ENCODE data around the gene GRPR.
"Not testable (repeated sequence)": the region's sequence is repeated elsewhere in the genome, so short reads cannot be mapped to it uniquely, and the experiment has no call there.

The GRPR gene

GRCh38 chrX:16142246-16142558 is 18.8 kb downstream of the GRPR start:
- Histone ChIP-seq H3K27me3 (ENCODE audit: insufficient read depth, low read length) (peaks cover 2% of the 10 kb centered on the region), H3K9me3 (ENCODE audit: low read length) (no peaks in the 10 kb centered on the region), H3K36me3 (ENCODE audit: insufficient read depth, low read length) (no peaks in the 10 kb centered on the region), H3K4me1 (ENCODE audit: insufficient read depth, low read length) (no peaks in the 10 kb centered on the region), H3K4me3 (ENCODE audit: low read length) (no peak overlapping the region), H2AFZ (ENCODE audit: low read depth, low read length) (no peak overlapping the region)

DNA sequence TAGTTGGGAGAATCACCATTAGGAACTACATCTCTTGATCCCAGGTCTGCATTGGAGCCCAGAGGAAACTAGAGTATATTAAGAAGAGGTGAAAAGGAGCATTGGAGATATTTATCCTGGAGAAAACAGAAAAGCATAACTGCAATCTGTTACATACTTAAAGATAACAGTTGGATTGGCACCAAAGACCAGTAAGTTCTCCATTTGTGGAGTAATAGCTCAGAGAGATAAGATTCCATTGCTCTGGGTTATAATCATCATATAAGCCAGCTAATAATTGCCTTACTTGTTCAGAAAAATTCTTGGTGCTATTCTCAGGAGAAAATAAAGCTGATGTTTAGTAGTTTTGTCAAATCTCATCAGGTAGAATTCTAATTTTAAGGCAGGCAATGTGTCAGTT is 20.6 kb downstream of the GRPR start:
- no peaks in the 10 kb centered on the region for H3K27me3 ChIP-seq (ENCODE audit: insufficient read depth, low read length)
- no peaks in the 10 kb centered on the region for H3K9me3 ChIP-seq (ENCODE audit: low read length)
- H2AFZ ChIP-seq (ENCODE audit: low read depth, low read length): no peak overlapping the region
- no peaks in the 10 kb centered on the region for H3K36me3 ChIP-seq (ENCODE audit: insufficient read depth, low read length)
- H3K4me3 ChIP-seq (ENCODE audit: low read length): no peak overlapping the region
- H3K4me1 ChIP-seq (ENCODE audit: insufficient read depth, low read length): no peaks in the 10 kb centered on the region

DNA sequence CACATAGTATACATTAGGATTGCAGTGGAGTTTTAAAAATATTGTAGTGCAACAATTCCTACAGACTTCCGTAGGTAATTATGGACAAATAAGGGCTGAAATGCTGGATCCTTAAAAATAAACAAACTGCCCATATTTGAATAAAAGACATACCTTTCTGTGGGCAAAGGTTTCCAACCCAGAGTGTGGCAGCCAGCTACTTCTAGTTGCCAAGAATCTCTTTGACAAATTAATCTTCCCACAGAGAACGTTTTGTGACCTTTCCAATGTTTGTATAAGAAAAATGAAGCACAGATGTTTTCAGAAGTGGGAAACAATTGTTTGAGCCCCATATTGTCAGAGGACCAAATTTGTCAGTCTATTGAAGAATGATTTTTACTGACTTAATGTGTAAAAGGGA is 21.1 kb downstream of the GRPR start:
- no peak overlapping the region for H3K4me3 ChIP-seq (ENCODE audit: low read length)
- H3K36me3 ChIP-seq (ENCODE audit: insufficient read depth, low read length): no peaks in the 10 kb centered on the region
- no peaks in the 10 kb centered on the region for H3K9me3 ChIP-seq (ENCODE audit: low read length)
- no peaks in the 10 kb centered on the region for H3K4me1 ChIP-seq (ENCODE audit: insufficient read depth, low read length)
- H2AFZ ChIP-seq (ENCODE audit: low read depth, low read length): no peak overlapping the region
- no peaks in the 10 kb centered on the region for H3K27me3 ChIP-seq (ENCODE audit: insufficient read depth, low read length)

DNA sequence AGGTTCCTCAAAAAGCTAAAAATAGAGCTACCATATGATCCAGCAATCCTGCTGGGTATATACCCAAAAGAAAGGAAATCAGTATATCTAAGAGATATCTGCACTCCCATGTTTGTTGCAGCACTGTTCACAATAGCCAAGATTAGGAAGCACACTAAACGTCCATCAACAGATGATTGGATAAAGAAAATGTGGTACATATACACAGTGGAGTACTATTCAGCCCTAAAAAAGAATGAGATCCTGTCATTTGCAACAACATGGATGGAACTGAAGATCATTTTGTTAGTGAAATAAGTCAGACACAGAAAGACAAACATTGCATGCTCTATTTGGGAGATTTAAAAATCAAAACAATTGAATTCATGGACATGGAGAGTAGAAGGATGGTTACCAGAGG is 21.7 kb downstream of the GRPR start:
- H3K4me1 ChIP-seq (ENCODE audit: insufficient read depth, low read length); H3K4me3 ChIP-seq (ENCODE audit: low read length); H3K9me3 ChIP-seq (ENCODE audit: low read length); H2AFZ ChIP-seq (ENCODE audit: low read depth, low read length); H3K27me3 ChIP-seq (ENCODE audit: insufficient read depth, low read length); H3K36me3 ChIP-seq (ENCODE audit: insufficient read depth, low read length): not testable (repeated sequence)

- Histone ChIP-seq H3K4me1 (ENCODE audit: insufficient read depth, low read length) (no peaks in the 10 kb centered on the region), H3K36me3 (ENCODE audit: insufficient read depth, low read length) (no peaks in the 10 kb centered on the region), H2AFZ (ENCODE audit: low read depth, low read length) (no peak overlapping the region), H3K4me3 (ENCODE audit: low read length) (no peak overlapping the region), H3K27me3 (ENCODE audit: insufficient read depth, low read length) (no peaks in the 10 kb centered on the region), H3K9me3 (ENCODE audit: low read length) (no peaks in the 10 kb centered on the region)
Measured at GRCh38 chrX:16145656-16146055, 22.3 kb downstream of the GRPR start.

DNA sequence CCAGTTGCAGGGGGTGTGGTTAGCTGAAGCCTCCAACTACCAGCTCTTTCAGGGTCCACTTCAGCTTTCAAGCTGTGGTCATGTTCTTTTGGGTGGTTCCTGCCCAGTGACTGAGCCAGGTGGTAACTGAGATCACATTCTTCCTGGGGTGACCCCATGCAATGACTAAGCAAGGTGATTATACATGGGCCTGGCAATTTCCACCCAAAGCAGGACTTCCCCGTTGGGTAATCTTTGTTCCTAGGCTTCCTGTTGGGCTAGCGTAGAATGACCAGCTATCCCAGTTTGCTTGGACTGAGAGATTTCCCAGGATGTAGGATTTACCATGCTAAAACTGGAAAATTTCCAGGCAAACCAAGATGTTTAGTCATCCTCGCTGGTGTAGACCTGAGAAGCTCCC is 25.5 kb downstream of the GRPR start:
- no peaks in the 10 kb centered on the region for H3K27me3 ChIP-seq (ENCODE audit: insufficient read depth, low read length)
- H3K4me3 ChIP-seq (ENCODE audit: low read length): no peak overlapping the region
- H3K36me3 ChIP-seq (ENCODE audit: insufficient read depth, low read length): no peaks in the 10 kb centered on the region
- no peaks in the 10 kb centered on the region for H3K9me3 ChIP-seq (ENCODE audit: low read length)
- no peaks in the 10 kb centered on the region for H3K4me1 ChIP-seq (ENCODE audit: insufficient read depth, low read length)
- H2AFZ ChIP-seq (ENCODE audit: low read depth, low read length): no peak overlapping the region

- H2AFZ ChIP-seq (ENCODE audit: low read depth, low read length): no peak overlapping the region
- no peaks in the 10 kb centered on the region for H3K36me3 ChIP-seq (ENCODE audit: insufficient read depth, low read length)
- H3K4me3 ChIP-seq (ENCODE audit: low read length): no peak overlapping the region
- H3K9me3 ChIP-seq (ENCODE audit: low read length): no peaks in the 10 kb centered on the region
- H3K4me1 ChIP-seq (ENCODE audit: insufficient read depth, low read length): no peaks in the 10 kb centered on the region
- H3K27me3 ChIP-seq (ENCODE audit: insufficient read depth, low read length): no peaks in the 10 kb centered on the region
Measured at GRCh38 chrX:16155581-16156096, 32.3 kb downstream of the GRPR start.

- H2AFZ ChIP-seq (ENCODE audit: low read depth, low read length): no peak overlapping the region
- no peaks in the 10 kb centered on the region for H3K9me3 ChIP-seq (ENCODE audit: low read length)
- no peaks in the 10 kb centered on the region for H3K4me1 ChIP-seq (ENCODE audit: insufficient read depth, low read length)
- no peaks in the 10 kb centered on the region for H3K27me3 ChIP-seq (ENCODE audit: insufficient read depth, low read length)
- H3K36me3 ChIP-seq (ENCODE audit: insufficient read depth, low read length): no peaks in the 10 kb centered on the region
- no peak overlapping the region for H3K4me3 ChIP-seq (ENCODE audit: low read length)
Measured at GRCh38 chrX:16156692-16157331, 33.4 kb downstream of the GRPR start.

DNA sequence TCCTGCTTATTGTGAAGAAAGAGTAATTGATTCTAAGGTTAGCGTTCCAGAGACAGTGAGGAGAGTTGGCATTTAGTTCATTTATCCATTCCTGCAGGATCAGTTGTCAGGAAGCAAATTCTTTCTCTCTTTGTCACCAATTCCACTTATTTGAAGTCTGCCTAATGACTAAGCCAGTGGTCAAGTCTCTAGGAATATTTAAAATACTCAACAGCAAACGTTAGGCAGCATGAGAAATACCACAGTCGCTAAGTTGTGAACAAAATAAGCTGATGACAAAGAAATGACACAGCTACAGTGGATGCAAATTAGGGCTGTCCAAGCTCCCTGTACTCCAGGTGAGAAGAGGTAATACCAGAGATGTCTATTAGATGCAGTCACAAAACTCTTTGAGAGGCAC is 37.4 kb downstream of the GRPR start:
- no peaks in the 10 kb centered on the region for H3K4me1 ChIP-seq (ENCODE audit: insufficient read depth, low read length)
- H3K4me3 ChIP-seq (ENCODE audit: low read length): no peak overlapping the region
- H2AFZ ChIP-seq (ENCODE audit: low read depth, low read length): no peak overlapping the region
- no peaks in the 10 kb centered on the region for H3K9me3 ChIP-seq (ENCODE audit: low read length)
- H3K27me3 ChIP-seq (ENCODE audit: insufficient read depth, low read length): no peaks in the 10 kb centered on the region
- H3K36me3 ChIP-seq (ENCODE audit: insufficient read depth, low read length): no peaks in the 10 kb centered on the region

- not testable (repeated sequence) for H3K9me3 ChIP-seq (ENCODE audit: low read length); H3K36me3 ChIP-seq (ENCODE audit: insufficient read depth, low read length); H3K4me1 ChIP-seq (ENCODE audit: insufficient read depth, low read length); H3K4me3 ChIP-seq (ENCODE audit: low read length); H3K27me3 ChIP-seq (ENCODE audit: insufficient read depth, low read length); H2AFZ ChIP-seq (ENCODE audit: low read depth, low read length)
Measured at GRCh38 chrX:16161173-16161572, 37.8 kb downstream of the GRPR start.

GRCh38 chrX:16162391-16162790 is 39.0 kb downstream of the GRPR start:
- Histone ChIP-seq H3K4me3 (ENCODE audit: low read length) (no peak overlapping the region), H3K36me3 (ENCODE audit: insufficient read depth, low read length) (no peaks in the 10 kb centered on the region), H3K4me1 (ENCODE audit: insufficient read depth, low read length) (no peaks in the 10 kb centered on the region), H3K9me3 (ENCODE audit: low read length) (no peaks in the 10 kb centered on the region), H3K27me3 (ENCODE audit: insufficient read depth, low read length) (no peaks in the 10 kb centered on the region), H2AFZ (ENCODE audit: low read depth, low read length) (no peak overlapping the region)

GRCh38 chrX:16164748-16165147 is 41.4 kb downstream of the GRPR start:
- Histone ChIP-seq H3K36me3 (ENCODE audit: insufficient read depth, low read length) (no peaks in the 10 kb centered on the region), H3K27me3 (ENCODE audit: insufficient read depth, low read length) (no peaks in the 10 kb centered on the region)

GRCh38 chrX:16167181-16167580 is 43.8 kb downstream of the GRPR start, which contains the start of gene MAGEB17:
MAGEB17 (plus strand) TSS chrX:16167481; CDS start chrX:16170383, 2,902 bp downstream.
- Histone ChIP-seq H3K4me3 (ENCODE audit: low read length) (no peak within 1 kb of the TSS), H3K27me3 (ENCODE audit: insufficient read depth, low read length) (no peaks in the 10 kb centered on the region), H3K36me3 (ENCODE audit: insufficient read depth, low read length) (no peaks in the 10 kb centered on the region), H2AFZ (ENCODE audit: low read depth, low read length) (no peak within 1 kb of the TSS), H3K9me3 (ENCODE audit: low read length) (no peaks in the 10 kb centered on the region), H3K4me1 (ENCODE audit: insufficient read depth, low read length) (no peaks in the 10 kb centered on the region)

More at GRCh38 chrX:16164748-16165147, 41.4 kb downstream of the GRPR start:
- Histone ChIP-seq H2AFZ (ENCODE audit: low read depth, low read length) (no peak overlapping the region), H3K9me3 (ENCODE audit: low read length) (no peaks in the 10 kb centered on the region), H3K4me3 (ENCODE audit: low read length) (no peak overlapping the region), H3K4me1 (ENCODE audit: insufficient read depth, low read length) (no peaks in the 10 kb centered on the region)

DNA sequence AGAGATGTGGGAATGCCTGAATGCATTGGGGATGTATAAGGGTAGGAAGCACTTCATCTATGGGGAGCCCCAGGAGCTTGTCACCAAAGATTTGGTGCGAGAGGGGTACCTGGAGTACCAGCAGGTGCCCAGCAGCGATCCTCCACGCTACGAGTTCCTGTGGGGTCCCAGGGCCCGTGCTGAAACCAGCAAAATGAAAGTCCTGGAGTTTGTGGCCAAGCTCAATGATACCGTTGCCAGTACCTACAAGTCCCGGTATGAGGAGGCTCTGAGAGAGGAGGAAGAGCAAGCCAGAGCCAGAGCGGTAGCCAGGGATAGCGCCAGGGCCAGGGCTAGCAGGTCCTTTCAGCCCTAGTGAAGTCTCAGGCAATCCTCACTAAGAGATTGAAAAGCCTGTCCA is 47.7 kb downstream of the GRPR start:
- Histone ChIP-seq H3K9me3 (ENCODE audit: low read length) (no peaks in the 10 kb centered on the region), H3K36me3 (ENCODE audit: insufficient read depth, low read length) (no peaks in the 10 kb centered on the region), H3K4me3 (ENCODE audit: low read length) (no peak overlapping the region), H2AFZ (ENCODE audit: low read depth, low read length) (no peak overlapping the region), H3K27me3 (ENCODE audit: insufficient read depth, low read length) (no peaks in the 10 kb centered on the region), H3K4me1 (ENCODE audit: insufficient read depth, low read length) (no peaks in the 10 kb centered on the region)

All from neuron (in vitro differentiated cells).